NCI-H2081 (cell line): ENCODE data around the gene PARM1.

Experiments
- DNase-seq, 2 experiments: peaks; one replicate each; lab custom pipeline; 2025; lab: John Stamatoyannopoulos, UW

Gene PARM1

DNA sequence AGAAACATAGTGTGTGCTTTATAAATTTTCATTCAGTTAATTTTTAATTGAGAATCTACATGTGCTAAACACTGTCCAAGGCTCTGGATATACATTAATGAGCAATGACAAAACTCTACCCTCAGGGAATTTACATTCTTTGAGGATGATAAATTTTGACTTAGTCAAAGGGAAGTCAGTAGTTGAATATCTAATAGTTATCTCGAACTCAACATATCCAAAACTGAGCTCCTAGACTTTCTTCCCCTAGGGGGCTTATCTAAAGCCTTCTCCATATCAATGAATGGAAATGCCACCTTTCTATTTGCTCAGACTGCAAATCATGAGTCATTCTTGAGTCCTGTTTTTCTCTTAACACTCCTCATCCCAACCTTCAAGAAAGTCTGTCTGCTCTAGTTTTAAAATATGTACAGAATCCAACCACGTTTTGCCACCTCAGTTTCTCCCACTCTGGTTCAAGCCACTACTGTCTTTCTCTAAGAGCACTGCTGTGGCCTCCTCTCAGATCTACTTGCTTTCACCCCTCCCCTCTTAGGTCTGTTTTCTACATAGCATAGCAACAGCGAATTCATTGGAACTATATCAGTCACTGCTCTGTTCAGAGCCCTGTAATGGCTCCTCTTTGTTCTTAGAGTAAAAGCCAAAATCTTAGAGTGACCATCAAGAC is 9.5 kb downstream of the PARM1 start:
- DNase-seq = no peak

DNA sequence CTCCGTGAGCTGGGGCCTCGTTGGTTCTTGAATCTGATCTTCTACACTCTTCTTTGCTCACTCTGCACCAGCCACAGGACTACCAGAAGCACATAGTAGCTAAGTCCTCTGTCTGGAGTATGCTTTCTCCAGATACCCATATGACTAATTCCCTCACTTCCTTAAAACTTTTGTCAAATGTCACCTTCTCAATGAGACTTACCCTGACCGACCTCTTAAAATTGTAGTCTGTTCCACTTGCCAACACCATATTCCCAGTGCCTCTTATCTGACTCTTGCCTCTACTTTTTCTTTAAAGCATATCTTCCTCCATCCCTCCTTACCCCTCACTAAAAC is 10.0 kb downstream of the PARM1 start:
- DNase-seq = no peak

DNA sequence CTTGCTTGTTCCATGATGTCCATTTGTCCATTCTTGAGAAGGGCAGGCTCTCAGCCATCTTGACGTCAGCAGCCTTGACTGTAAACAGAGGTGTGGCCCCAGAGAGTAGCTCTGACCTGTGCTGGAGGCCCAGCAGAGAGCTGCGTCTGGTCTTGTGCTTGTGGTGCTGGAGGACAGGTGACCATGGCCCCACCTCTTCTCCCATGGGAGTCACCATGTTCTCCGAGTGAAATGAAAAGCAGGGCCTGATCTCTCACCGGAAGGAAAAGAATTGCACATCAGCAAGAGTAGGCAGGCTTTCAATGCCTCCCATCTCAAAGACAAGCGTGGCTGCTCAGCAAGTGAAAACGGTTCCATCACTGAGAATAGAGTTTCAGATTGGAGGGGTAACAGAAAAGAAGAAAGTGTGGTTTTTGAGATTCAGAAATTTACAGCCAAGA is 11.5 kb downstream of the PARM1 start:
- DNase-seq = no peak

DNA sequence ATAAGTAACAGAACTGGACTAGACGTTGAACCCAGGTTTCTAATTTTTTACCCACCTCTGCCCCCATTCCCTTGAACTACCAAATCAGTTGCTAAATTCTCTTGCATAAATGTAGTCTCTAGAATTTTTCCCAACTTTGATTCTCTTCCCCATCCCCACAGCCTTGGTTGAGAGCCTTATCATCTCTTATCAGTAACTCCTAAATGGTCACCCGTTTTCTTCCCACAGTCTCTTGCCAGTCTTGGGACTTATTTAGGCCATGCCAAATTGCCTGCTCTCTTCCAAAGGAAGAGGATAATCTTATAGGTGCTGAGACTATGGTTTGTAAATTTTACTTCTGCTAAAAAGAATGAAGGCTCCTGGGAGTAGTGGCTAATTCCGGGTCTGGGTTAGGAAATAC is 13.3 kb downstream of the PARM1 start:
- DNase-seq = no peak

DNA sequence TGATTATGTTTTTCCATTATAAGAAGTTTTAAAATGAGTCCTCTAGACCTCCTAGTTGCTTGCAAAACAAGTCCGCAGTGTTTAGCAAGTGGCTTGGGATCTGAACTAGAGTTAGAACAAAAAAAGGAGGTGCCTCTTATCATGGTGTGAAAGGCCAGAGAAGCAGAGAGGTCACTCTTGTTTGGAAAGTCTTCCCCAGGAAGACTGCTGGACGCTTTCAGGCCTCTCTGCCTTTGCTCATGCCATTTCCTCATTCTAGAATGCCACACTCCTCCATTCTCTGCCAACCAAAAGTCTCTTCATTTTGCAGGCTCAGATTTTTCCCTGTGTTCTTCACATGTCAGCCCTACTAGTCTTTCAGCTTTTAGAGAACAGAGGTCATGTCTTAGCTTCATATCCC is 14.9 kb downstream of the PARM1 start:
- no peak for DNase-seq

DNA sequence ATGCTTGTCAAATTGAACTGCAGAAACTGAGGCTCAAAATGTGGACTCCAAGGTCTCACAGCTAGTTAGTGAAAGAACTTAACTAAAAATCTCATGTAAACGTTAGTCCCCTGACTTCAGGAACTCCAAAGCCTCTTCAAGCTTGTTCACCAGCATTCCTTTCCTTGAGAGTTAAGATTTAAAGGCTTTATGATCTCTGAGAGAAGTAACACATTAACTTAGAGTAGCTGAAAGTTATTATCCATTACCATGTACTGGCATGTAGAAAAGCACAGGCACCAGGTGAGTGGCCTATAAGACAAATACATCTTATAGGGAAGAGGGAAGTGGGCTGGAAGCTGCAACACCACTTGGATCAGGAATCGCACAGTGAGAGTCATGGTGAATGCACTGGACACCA is 15.3 kb downstream of the PARM1 start:
- no peak for DNase-seq

DNA sequence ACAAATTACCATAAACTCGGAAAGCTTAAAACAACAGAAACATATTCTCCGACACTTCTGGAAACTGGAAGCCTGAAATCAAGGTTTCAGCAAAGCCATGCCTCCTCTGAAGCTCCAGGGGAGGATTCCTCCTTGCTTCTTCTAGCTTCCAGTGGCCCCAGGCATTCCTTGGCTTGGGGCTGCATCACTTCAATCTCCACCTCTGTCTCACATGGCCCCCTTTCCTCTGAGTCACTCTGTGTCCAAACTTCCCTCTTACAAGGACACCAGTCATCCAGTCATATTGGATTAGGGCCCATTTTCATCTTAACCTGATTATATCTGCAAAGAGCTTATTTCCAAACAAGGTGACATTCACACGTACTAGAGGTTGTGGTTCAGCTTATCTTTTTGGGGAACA is 17.3 kb downstream of the PARM1 start:
- no peak for DNase-seq

DNA sequence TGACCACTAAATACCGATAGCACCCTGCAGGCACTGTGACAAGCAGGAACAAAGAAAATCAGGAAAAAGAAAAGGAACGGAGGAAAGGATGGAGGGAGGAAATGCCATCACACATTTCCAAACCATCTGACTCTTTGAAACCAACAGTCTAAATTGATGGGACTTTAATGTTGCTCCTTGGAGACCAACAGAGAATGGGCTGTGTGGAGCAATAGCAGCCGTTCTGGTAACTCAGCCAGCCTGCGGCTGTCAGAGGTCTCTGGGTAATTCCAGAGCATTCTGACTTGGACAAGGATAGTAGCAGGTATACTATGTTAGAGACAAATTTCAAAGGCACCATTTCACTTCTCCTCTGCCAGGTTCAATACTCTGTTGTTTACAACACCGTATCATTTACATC is 18.0 kb downstream of the PARM1 start:
- DNase-seq = no peak

DNA sequence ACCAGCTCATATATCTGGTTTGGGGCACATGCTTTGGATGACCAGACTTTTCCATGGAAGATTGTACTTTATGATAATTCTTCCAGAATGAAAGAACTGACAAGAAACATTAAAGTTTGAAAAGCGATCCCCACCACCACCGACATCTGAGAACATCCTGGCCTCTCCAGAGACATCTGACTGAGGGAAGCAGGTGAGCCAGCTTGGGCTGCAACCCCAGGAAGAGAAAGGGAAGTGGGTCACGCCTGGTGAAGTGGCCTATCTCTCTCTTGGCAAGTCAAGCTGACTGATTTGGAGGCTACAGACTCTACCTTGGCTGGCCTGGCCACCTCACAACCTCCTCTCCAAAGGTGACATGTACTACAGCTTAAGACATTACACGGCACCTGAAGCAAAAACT is 20.7 kb downstream of the PARM1 start:
- no peak for DNase-seq

DNA sequence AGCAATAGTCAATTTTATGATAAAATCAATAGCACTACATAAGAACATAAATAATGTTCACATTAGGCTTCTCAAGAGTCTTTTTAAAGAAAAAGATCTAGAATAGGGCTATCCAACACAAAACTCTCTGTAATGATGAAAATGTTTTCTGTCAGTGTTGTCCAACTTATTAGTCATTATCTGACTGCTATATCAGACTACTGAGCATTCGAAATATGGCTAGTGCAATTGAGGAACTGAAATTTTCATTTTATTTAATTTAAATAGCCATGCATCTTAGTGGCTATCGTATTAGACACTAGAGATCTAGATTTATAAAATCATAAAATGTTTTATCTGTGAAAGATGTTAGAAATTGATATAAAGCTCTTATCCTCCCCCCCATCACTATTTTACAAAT is 26.0 kb downstream of the PARM1 start:
- no peak for DNase-seq

DNA sequence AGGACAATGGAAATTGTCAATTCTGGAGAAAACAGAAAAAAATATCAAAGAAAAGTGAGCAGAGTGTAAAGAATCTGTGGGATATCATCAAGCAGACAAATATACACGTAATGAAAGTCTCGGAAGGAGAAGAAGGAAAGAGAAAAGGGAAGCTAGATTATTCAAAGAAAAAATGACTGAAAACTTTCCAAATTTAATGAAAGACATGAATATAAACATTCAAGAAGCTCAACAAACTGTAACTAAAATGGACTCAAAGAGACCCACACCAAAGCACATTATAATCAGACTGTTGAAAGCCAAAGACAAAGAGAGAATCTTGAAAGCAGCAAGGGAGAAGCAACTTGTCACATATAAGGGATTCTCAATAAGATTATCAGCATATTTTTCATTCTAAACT is 28.3 kb downstream of the PARM1 start:
- no peak for DNase-seq

DNA sequence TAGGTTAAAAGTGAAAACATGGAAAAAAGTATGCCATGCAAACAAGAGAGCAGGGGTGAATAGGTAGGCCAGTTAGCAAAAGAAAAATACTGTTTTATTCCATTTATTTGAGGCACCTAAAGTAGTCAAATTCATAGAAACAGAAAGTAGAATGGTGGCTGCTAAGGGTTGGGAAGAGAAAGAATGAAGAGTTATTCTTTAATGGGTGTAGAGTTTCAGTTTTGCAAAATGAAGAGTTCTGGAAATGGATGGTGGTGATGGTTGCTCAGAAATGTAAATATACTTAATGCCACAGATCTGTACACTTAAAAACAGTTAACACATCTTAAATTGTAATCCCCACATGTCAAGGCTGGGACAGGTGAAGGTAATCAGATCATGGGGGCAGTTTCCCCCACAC is 29.7 kb downstream of the PARM1 start:
- DNase-seq = no peak

DNA sequence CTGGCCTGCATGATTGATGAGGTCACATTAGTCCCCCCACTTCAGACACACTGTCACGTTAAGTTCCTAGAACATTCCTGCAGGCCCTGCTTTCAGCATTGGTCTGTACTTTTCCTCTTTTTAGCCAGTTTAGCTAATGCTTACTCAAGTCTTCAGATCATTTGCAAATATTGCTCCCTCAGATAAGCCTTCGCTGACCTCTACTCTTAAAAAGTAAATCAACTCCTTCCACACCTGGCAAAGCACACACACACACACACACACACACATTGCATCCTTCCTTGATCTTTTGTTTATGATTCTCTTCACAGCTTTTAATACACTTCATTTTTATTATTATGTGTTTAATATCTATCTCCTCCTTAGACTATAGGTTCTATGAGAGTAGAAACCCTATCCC is 31.4 kb downstream of the PARM1 start:
- DNase-seq = no peak

DNA sequence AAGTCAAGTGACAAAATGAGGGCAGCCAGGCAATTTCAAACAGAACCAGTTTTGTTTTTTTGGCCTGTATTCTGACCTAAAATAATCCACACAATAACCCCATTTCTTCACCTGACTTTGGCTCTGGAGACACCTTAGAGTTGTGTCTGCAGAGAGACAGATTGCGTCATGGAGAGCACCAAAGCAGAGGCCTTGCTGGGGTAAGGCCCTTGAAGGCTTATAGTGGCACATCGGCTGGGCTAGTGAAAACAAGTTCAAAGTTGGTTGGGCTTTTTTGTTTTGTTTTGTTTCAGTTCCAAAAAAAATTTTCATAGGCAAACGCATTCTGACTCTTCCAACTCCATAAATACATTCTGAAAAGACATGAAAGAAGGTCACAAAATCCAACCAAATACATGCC is 34.4 kb downstream of the PARM1 start:
- no peak for DNase-seq

DNA sequence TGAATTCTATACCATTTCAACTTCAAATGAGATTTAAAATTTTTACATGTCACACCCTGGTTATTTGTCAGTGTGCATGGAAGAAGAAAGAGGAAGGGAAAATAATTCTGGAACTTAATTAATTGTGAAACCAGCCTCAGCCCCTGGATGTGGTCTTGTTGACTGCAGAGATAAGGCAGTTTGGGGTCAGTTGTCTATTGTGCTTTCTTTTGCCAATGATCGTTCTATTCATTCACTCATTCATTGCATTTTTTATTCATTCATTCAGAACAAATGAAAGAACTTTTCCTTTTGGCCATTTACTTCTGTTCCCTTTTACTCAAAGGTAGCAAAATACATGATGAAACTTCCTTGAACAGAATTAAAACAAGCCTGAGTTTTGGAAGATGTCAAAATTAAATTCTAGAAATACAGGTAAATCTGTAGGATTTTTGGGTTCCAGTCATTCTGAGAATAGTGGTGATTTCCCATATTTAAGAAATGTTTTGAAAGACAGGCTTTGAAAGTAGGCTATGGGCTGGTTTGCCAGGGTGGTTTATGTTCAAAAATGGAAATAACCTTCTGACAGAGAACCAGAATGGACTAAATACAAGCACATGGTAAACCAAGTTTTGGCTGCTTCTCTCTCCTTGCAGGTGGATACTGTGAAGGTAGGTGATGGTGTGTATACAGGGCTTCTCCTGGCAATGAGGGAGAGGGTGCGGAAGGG is 35.7 kb downstream of the PARM1 start:
- no peak for DNase-seq

DNA sequence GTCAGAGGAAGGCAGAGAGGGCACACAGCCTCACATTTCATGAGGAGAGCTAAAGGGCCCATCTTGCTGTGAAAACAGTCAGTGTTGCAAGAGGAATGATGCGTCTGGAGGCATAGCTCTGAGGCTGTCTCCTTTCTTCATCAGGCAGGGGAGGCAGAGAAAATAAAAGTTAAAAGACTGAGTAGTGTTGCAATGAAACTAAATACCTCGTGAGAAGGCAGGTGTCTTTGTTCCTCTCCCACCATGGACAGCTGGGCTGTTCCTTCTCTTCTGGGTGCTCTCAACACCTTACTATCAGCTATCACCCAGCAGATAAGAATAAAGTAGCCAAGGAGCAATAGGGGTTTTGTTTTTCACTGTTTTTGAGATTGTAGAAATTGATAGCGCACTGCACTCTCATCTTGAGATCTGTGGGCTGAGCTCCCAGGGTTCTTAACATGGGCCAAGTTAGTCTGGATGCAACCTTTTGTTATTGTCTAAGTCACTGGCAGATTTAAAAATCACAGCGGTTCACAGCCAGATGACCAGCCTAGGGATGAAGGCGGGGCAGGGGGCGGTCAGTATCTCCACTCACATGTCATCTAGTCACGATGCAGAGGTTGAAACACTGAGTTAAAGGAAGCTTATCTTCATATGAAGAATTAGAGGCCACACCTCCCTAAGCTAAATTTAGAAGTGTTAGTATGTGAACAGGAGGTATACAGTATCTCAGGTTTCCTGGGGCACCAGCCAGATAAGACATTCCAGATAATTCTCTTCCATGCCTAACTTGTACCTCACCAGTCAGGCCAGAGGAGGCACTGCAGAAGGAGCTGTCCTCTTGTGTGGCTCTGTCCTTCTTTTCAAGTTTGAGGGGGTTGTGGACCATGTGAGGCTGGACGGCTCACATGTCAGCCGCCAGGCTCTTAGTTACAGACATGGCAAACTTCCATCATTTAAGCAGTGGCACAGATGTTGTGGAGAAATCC is 36.9 kb downstream of the PARM1 start:
- no peak for DNase-seq

DNA sequence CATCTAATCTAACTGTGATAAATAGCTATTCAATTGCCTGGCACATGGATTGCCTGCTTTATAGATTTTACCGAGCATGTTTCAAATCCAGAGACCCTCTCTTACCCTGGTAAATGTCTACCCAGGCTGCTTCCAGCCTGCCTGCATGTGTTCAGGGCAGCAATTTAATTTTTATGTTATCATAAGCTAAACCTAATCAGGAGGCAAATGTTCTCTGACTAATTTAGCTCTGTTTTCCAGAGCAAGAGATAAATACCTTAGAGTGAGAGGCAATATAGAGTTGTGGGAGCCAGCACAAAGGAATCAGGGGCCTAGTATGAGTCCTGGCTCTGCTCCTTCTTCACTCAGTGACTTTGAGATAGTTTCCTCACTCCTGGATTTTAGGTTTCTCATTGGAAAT is 37.7 kb downstream of the PARM1 start:
- no peak for DNase-seq

DNA sequence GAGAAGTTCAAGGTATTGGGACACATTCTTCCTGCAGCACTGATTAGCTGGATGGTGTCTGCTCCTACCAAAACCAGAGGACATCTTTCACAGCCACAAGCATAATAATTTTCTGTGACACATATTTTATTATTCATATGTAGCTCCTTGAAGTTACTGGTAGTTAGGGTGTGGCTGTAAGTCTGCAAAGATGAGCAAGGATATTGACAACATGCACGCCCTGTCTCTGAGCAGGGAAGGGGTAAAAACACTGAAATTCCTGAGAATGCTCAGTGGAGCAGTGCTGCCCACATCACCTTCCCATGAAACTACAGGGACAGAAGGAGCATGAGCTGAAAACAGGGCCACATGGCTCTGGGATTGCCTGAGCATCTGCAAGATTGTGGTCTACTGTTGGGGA is 38.9 kb downstream of the PARM1 start:
- DNase-seq = no peak

DNA sequence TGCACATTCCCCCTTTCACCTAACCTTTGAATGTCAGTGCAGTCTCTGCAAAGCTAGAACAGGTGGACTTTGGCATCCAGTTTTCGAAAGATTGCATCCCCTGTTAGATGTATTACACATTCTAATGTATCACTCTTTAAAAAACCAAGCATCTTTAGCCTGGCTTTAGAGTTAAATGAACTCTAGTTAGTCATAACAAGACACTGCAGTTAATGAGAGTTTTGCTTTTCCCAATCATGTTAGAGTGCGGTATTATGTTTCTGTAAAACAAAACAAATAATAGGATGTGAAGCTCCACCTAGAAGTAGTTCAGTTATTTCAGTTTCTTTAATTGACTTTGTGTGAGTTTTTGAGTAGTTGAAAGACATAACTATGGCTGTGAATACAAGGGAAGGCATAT is 42.2 kb downstream of the PARM1 start:
- no peak for DNase-seq

DNA sequence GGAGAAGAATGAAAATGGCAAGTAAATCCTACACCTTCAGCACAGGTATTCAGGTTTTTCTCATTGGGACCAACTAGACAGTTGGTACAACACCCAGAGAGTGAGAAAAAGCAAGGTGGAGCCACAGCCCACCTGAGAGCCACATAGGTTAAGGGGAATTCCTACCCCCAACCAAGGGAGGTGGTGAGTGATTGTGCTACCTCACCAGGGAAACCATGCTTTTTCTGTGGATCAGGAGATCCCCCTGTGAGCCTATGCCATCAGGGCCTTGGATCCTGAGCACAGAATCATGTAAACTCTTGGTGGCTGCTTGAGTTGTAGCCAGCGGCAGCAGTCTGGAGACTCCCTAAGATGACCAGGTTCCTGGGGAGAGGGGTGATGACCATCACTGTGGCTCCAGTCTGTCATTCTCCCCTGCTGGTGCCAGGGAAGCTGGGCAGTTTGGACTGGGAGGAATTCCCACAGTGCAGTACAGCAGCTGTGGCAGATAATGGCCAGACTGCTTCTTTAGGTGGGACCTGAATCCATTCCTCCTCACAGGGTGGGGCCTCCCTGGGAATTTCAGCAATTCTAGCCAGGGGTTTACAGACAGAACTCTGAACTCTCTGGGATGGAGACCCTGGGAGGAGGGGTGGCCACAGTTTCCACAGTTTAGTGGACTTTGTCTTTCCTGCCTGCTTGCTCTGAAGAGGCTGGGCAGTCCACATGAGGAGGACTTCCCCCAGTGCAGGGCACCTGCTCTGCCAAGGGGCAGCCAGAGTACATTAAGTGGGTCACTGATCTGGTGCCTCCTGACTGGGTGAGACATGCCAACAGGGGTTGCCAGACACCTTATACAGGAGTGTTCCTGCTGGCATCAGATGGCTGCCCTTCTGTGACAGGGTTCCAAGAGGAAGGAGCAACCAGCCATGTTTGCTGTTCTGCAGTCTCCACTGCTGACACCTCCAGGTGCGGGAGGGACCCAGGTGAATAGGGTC is 43.2 kb downstream of the PARM1 start:
- no peak for DNase-seq

DNA sequence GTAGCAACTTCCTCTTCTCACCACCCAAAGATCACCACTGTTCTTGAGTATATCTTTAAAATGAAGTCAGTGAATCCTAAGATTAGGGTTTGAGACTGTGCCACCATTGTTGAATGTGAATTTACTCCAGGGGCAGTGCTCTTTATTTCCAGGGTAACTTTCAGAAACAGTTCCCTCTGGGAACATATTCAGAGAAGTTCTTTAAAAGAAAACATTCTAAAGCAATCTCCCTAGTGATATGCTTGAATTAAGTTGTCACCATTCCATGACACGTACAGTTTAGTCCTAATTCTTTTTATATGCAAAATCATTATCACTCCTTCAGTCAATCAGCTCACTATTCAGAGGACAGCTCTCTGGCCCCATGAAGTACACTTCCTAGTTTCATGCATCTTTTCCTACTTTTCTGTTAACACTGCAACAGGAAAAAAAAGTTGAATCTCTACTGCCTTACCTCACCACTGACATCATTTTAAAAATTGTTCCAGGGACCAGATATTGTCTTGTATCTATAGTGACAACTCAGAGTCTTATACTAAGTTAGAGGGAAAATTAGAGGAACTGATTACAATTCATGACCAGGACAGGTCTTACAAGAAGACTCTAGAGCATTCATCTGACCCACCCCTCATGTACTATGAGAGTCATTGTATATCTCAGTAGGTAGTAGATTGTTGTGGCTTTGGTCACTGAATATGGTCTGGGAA is 49.8 kb downstream of the PARM1 start:
- DNase-seq = no peak
